H9 (cell line): ENCODE data around the gene TMEM51. TPM values are rescaled to one million over a fixed set of nuclear protein-coding genes. Genes with fewer than 3 reads are reported as not detected.

Source experiments
- DNase-seq: peaks from one replicate; pipeline ENCODE4 v3.0.0-alpha.2; 2017
- H2AFZ ChIP-seq: one replicate; pipeline ENCODE4 v1.6.1; 2013; ENCODE audit warnings: mild to moderate bottlenecking, low read length, control low read depth, moderate library complexity
- H2AK5ac ChIP-seq: 2 replicates; pipeline ENCODE4 v1.6.1; 2013; ENCODE audit warnings: low read length, control low read depth, mixed read lengths; ENCODE audit not compliant: insufficient read length
- H2BK120ac ChIP-seq: one replicate; pipeline ENCODE4 v1.6.1; 2013; ENCODE audit warnings: low read depth, mild to moderate bottlenecking, low read length, control low read depth, inconsistent platforms; ENCODE audit not compliant: poor library complexity, severe bottlenecking
- H2BK12ac ChIP-seq: 2 replicates; pipeline ENCODE4 v1.6.1; 2013; ENCODE audit warnings: low read length, control low read depth, mixed read lengths, low read depth; ENCODE audit not compliant: insufficient read length
- H2BK15ac ChIP-seq: 2 replicates; pipeline ENCODE4 v1.6.1; 2013; ENCODE audit warnings: low read depth, low read length, control low read depth
- H2BK20ac ChIP-seq: one replicate; pipeline ENCODE4 v1.6.1; 2013; ENCODE audit warnings: low read depth, mild to moderate bottlenecking, low read length, control low read depth, inconsistent platforms; ENCODE audit not compliant: poor library complexity, severe bottlenecking
- H2BK5ac ChIP-seq: 2 replicates; pipeline ENCODE4 v1.6.1; 2013; ENCODE audit warnings: low read length, control low read depth, mixed read lengths; ENCODE audit not compliant: insufficient read length
- H3K14ac ChIP-seq: 2 replicates; pipeline ENCODE4 v1.6.1; 2013; ENCODE audit warnings: low read length, control low read depth; ENCODE audit not compliant: insufficient read depth
- H3K18ac ChIP-seq: 2 replicates; pipeline ENCODE4 v1.6.1; 2013; ENCODE audit warnings: low read depth, mild to moderate bottlenecking, mixed read lengths, low read length, control low read depth; ENCODE audit not compliant: insufficient read length
- H3K23ac ChIP-seq: 2 replicates; pipeline ENCODE4 v1.6.1; 2013; ENCODE audit warnings: low read length, control low read depth, mixed read lengths, low read depth; ENCODE audit not compliant: insufficient read length
- H3K23me2 ChIP-seq: 2 replicates; pipeline ENCODE4 v1.6.1; 2013; ENCODE audit warnings: low read depth, mild to moderate bottlenecking, mixed read lengths, low read length, control low read depth; ENCODE audit not compliant: insufficient read length, poor library complexity, severe bottlenecking
- H3K27ac ChIP-seq: 2 replicates; pipeline ENCODE4 v1.5.1; 2013; ENCODE audit warnings: low read length, control low read depth, mixed read lengths, low read depth; ENCODE audit not compliant: insufficient read length
- H3K27me3 ChIP-seq: 2 replicates; pipeline ENCODE4 v1.6.1; 2013; ENCODE audit warnings: low read length, control low read depth, inconsistent platforms; ENCODE audit not compliant: insufficient read depth
- H3K4ac ChIP-seq: 2 replicates; pipeline ENCODE4 v1.6.1; 2013; ENCODE audit warnings: low read depth, mild to moderate bottlenecking, control low read depth, inconsistent platforms, low read length, moderate library complexity
- H3K4me1 ChIP-seq: 2 replicates; pipeline ENCODE4 v1.6.1; 2013; ENCODE audit warnings: low read length, control low read depth, inconsistent platforms; ENCODE audit not compliant: insufficient read depth
- H3K4me2 ChIP-seq: 2 replicates; pipeline ENCODE4 v1.6.1; 2013; ENCODE audit warnings: low read length, control low read depth, mixed read lengths; ENCODE audit not compliant: insufficient read length, insufficient read depth
- H3K56ac ChIP-seq: 2 replicates; pipeline ENCODE4 v1.6.1; 2013; ENCODE audit warnings: low read depth, mild to moderate bottlenecking, mixed read lengths, low read length, control low read depth; ENCODE audit not compliant: insufficient read length
- H3K79me1 ChIP-seq: 2 replicates; pipeline ENCODE4 v1.6.1; 2013; ENCODE audit warnings: low read depth, mild to moderate bottlenecking, moderate library complexity, low read length, control low read depth, inconsistent platforms; ENCODE audit not compliant: insufficient read depth, poor library complexity, severe bottlenecking
- H3K79me2 ChIP-seq: 2 replicates; pipeline ENCODE4 v1.6.1; 2013; ENCODE audit warnings: low read length, control low read depth, inconsistent platforms; ENCODE audit not compliant: insufficient read depth
- H3K9ac ChIP-seq: 2 replicates; pipeline ENCODE4 v1.6.1; 2013; ENCODE audit warnings: low read length, control low read depth, mixed read lengths; ENCODE audit not compliant: insufficient read length; ENCODE audit errors: extremely low read depth
- H3K9me3 ChIP-seq: one replicate; pipeline ENCODE4 v1.6.1; 2013; ENCODE audit warnings: low read depth, low read length, inconsistent platforms; ENCODE audit not compliant: control insufficient read depth
- H3T11ph ChIP-seq: one replicate; pipeline ENCODE4 v1.6.1; 2013; ENCODE audit warnings: mild to moderate bottlenecking, low read length, control low read depth, inconsistent platforms
- H4K20me1 ChIP-seq: one replicate; pipeline ENCODE4 v1.6.1; 2013; ENCODE audit not compliant: control insufficient read depth, insufficient read length, insufficient read depth
- H4K5ac ChIP-seq: 2 replicates; pipeline ENCODE4 v1.6.1; 2013; ENCODE audit warnings: low read depth, mild to moderate bottlenecking, mixed read lengths, low read length, control low read depth; ENCODE audit not compliant: insufficient read length
- H4K8ac ChIP-seq: replicated peaks from 2 replicates; pipeline ENCODE4 v1.6.1; 2013; ENCODE audit warnings: low read length, control low read depth, mixed read lengths, low read depth; ENCODE audit not compliant: insufficient read length
- H4K91ac ChIP-seq: 2 replicates; pipeline ENCODE4 v1.6.1; 2013; ENCODE audit warnings: low read depth, mild to moderate bottlenecking, moderate library complexity, mixed read lengths, low read length, control low read depth; ENCODE audit not compliant: insufficient read length
- H3K27ac Mint-ChIP-seq, 3 experiments: 2 replicates in 2 of 3; 3 replicates in 1 of 3; pipeline ENCODE4 v1.8.0; 2020 to 2021; ENCODE audit warnings: mixed read lengths in 3 of 3, mild to moderate bottlenecking in 1 of 3, moderate library complexity in 1 of 3
- H3K27me3 Mint-ChIP-seq: 2 replicates; pipeline ENCODE4 v1.8.0; 2021; ENCODE audit warnings: low read depth, mild to moderate bottlenecking, moderate library complexity, mixed read lengths
- H3K36me3 Mint-ChIP-seq, 3 experiments: 2 replicates in 2 of 3; 3 replicates in 1 of 3; pipeline ENCODE4 v1.8.0; 2020 to 2021; ENCODE audit warnings: low read depth in 3 of 3, mixed read lengths in 3 of 3; ENCODE audit not compliant: insufficient read depth in 1 of 3
- H3K4me1 Mint-ChIP-seq, 2 experiments: 2 replicates each; pipeline ENCODE4 v1.8.0; 2020; ENCODE audit warnings: mixed read lengths in 2 of 2
- H3K4me3 Mint-ChIP-seq, 2 experiments: 2 replicates in 1 of 2; 3 replicates in 1 of 2; pipeline ENCODE4 v1.8.0; 2020 to 2021; ENCODE audit warnings: mild to moderate bottlenecking in 2 of 2, mixed read lengths in 2 of 2, moderate library complexity in 1 of 2
- H3K9me3 Mint-ChIP-seq, 2 experiments: 2 replicates in 1 of 2; 3 replicates in 1 of 2; pipeline ENCODE4 v1.8.0; 2020; ENCODE audit warnings: mild to moderate bottlenecking in 2 of 2, mixed read lengths in 2 of 2, moderate library complexity in 1 of 2
- WGBS: extraction: QIAGEN DNeasy Blood & Tissue Kit; methylation state at CpG from one replicate; pipeline ENCODE4 v1.1.7; 2013; ENCODE audit warnings: missing lambda C conversion rate, low lambda C conversion rate, mixed read lengths; ENCODE audit not compliant: insufficient read length; ENCODE audit errors: extremely low coverage; 5-methylcytosine and 5-hydroxymethylcytosine counted together
- total RNA-seq: library from RNA; stranded (reverse); gene quantifications from 2 replicates; pipeline ENCODE4 v1.2.1, GENCODE V29; 2021
- TF ChIP-seq, protein P1 (sequence below): fragments of 200-600 bp; sonication (generic); conservative IDR thresholded peaks from 3 replicates; pipeline ENCODE4 v1.8.0; 2021; ENCODE audit warnings: antibody characterized with exemption, mild to moderate bottlenecking

TMEM51 gene
- total RNA-seq, 1 experiment from 2014 or later: 4.6 TPM

DNA sequence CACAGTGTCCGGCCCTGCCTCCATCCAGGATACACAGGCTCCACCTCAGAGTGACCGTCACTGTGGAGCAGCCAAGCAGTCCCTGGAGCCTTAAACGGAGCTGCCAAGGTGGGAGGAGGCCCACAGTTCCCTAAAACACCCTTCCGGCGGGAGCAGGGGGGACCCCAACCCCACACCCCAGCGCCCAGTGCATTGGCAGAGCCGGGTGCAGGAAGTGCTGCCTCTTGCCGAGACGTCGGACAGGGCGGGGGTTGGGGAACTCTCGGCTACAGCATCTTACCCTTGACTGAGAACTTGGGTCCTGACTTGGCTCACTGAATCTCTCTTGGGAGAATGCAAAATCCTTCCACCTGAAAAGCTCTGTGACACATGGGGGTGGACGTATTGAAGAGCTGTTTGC is 38.7 kb upstream of the TMEM51 start:
- Histone ChIP-seq H3K79me2 (no peaks in the 10 kb centered on the region), H2BK20ac (no peak overlapping the region), H3K9me3 (no peaks in the 10 kb centered on the region), H2BK120ac (no peak overlapping the region), H3T11ph (no peak overlapping the region), H3K18ac (no peak overlapping the region), H3K4ac (no peak overlapping the region), H4K8ac (no peak overlapping the region), H2AFZ (no peak overlapping the region), H4K91ac (no peak overlapping the region), H3K56ac (no peak overlapping the region), H3K23ac (no peak overlapping the region), H3K23me2 (no peaks in the 10 kb centered on the region), H2BK12ac (no peak overlapping the region), H2BK15ac (no peak overlapping the region), H2BK5ac (no peak overlapping the region), H3K14ac (no peak overlapping the region), H4K5ac (no peak overlapping the region), H4K20me1 (no peaks in the 10 kb centered on the region), H3K4me2 (no peak overlapping the region), H3K79me1 (no peaks in the 10 kb centered on the region), H2AK5ac (no peak overlapping the region), H3K27me3 (no peaks in the 10 kb centered on the region), H3K27ac (no peak overlapping the region), H3K9ac (no peak overlapping the region), H3K4me1 (peaks cover 7% of the 10 kb centered on the region; the same call in 1 of the 2 replicates)
- no peak for DNase-seq
- TF ChIP-seq, protein P1, sequence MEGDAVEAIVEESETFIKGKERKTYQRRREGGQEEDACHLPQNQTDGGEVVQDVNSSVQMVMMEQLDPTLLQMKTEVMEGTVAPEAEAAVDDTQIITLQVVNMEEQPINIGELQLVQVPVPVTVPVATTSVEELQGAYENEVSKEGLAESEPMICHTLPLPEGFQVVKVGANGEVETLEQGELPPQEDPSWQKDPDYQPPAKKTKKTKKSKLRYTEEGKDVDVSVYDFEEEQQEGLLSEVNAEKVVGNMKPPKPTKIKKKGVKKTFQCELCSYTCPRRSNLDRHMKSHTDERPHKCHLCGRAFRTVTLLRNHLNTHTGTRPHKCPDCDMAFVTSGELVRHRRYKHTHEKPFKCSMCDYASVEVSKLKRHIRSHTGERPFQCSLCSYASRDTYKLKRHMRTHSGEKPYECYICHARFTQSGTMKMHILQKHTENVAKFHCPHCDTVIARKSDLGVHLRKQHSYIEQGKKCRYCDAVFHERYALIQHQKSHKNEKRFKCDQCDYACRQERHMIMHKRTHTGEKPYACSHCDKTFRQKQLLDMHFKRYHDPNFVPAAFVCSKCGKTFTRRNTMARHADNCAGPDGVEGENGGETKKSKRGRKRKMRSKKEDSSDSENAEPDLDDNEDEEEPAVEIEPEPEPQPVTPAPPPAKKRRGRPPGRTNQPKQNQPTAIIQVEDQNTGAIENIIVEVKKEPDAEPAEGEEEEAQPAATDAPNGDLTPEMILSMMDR: no peak
- no peak overlapping the region for H3K27ac Mint-ChIP-seq
- H3K36me3 Mint-ChIP-seq: no peaks in the 10 kb centered on the region
- peaks cover 19% of the 10 kb centered on the region for H3K27me3 Mint-ChIP-seq
- H3K9me3 Mint-ChIP-seq: no peaks in the 10 kb centered on the region
- no CpG with 5 or more reads among the region's 13 CpGs for WGBS
- no peak overlapping the region for H3K4me3 Mint-ChIP-seq
- H3K4me1 Mint-ChIP-seq: peaks cover 19 to 29% of the 10 kb centered on the region in 2 experiments
